DOHH2 (cell line): ENCODE data around the gene DCTN4.
A peak's percentile ranks its signal among the peaks of the same experiment; 100 is the strongest.

Experiments
- H3F3A ChIP-seq: fragments of 200-600 bp; sonication (generic), shearing (Covaris generic); 2 replicates; pipeline ENCODE4 v1.6.0; 2016; ENCODE audit warnings: antibody characterized with exemption, mild to moderate bottlenecking; ENCODE audit not compliant: control insufficient read depth, insufficient read depth
- H3K27ac ChIP-seq: fragments of 200-600 bp; sonication (generic); 2 replicates; pipeline ENCODE4 v1.5.1; 2014; ENCODE audit warnings: low read depth, mild to moderate bottlenecking, low read length, moderate library complexity
- H3K27me3 ChIP-seq: fragments of 200-600 bp; sonication (generic); 2 replicates; pipeline ENCODE4 v1.6.1; 2014; ENCODE audit warnings: mild to moderate bottlenecking, low read length, mixed read lengths; ENCODE audit not compliant: control insufficient read depth
- H3K36me3 ChIP-seq: fragments of 200-600 bp; sonication (generic); 2 replicates; pipeline ENCODE4 v1.6.1; 2014; ENCODE audit warnings: mild to moderate bottlenecking, low read length, moderate library complexity, mixed read lengths; ENCODE audit not compliant: control insufficient read depth
- H3K4me1 ChIP-seq: fragments of 200-600 bp; sonication (generic); 2 replicates; pipeline ENCODE4 v1.6.1; 2014; ENCODE audit warnings: mild to moderate bottlenecking, low read length, mixed read lengths; ENCODE audit not compliant: control insufficient read depth
- H3K4me2 ChIP-seq: fragments of 200-600 bp; sonication (generic); 2 replicates; pipeline ENCODE4 v1.6.0; 2014; ENCODE audit warnings: mild to moderate bottlenecking, low read length, moderate library complexity
- H3K4me3 ChIP-seq: fragments of 200-600 bp; sonication (generic); 2 replicates; pipeline ENCODE4 v1.5.1; 2014; ENCODE audit warnings: mild to moderate bottlenecking, low read length, mixed read lengths
- H3K79me2 ChIP-seq: fragments of 200-600 bp; sonication (generic); 2 replicates; pipeline ENCODE4 v1.6.1; 2014; ENCODE audit warnings: mild to moderate bottlenecking, low read length, mixed read lengths; ENCODE audit not compliant: control insufficient read depth
- H3K9me2 ChIP-seq: fragments of 200-600 bp; sonication (generic); replicated peaks from 2 replicates; pipeline ENCODE4 v1.6.1; 2014; ENCODE audit warnings: mild to moderate bottlenecking, low read length, mixed read lengths; ENCODE audit not compliant: control insufficient read depth
- H3K9me3 ChIP-seq: fragments of 200-600 bp; sonication (generic); 2 replicates; pipeline ENCODE4 v1.6.1; 2014; ENCODE audit warnings: antibody characterized with exemption, low read length, mixed read lengths; ENCODE audit not compliant: control insufficient read depth, insufficient read depth
- H4K20me1 ChIP-seq: fragments of 200-600 bp; sonication (generic); 2 replicates; pipeline ENCODE4 v1.6.0; 2014; ENCODE audit warnings: low read depth, mild to moderate bottlenecking, antibody characterized with exemption, low read length, moderate library complexity; ENCODE audit not compliant: control insufficient read depth, insufficient read depth
- CTCF ChIP-seq: fragments of 200-600 bp; sonication (generic); IDR thresholded peaks from one replicate; pipeline ENCODE4 v1.5.1; 2014; ENCODE audit warnings: antibody characterized with exemption, mild to moderate bottlenecking, low read depth, low read length; ENCODE audit not compliant: poor library complexity, severe bottlenecking
- EZH2phosphoT487 ChIP-seq: fragments of 200-600 bp; sonication (generic); IDR thresholded peaks from 2 replicates; pipeline ENCODE4 v1.6.1; 2017; ENCODE audit warnings: borderline replicate concordance, mild to moderate bottlenecking, antibody characterized with exemption, low read length, moderate library complexity, mixed read lengths

The DCTN4 gene

GRCh38 chr5:150782850-150783249 is 24.0 kb upstream of the DCTN4 start:
- TF ChIP-seq EZH2phosphoT487 (no peak), CTCF (no peak)
- Histone ChIP-seq H3K79me2 (no peaks in the 10 kb centered on the region), H3K27me3 (peaks cover 17% of the 10 kb centered on the region), H3K27ac (no peak overlapping the region), H3K4me1 (peaks cover 28% of the 10 kb centered on the region), H3F3A (no peaks in the 10 kb centered on the region), H3K4me3 (no peak overlapping the region), H4K20me1 (no peaks in the 10 kb centered on the region), H3K4me2 (no peak overlapping the region), H3K9me2 (no peaks in the 10 kb centered on the region), H3K36me3 (no peaks in the 10 kb centered on the region), H3K9me3 (no peaks in the 10 kb centered on the region)

GRCh38 chr5:150781706-150782614 is 23.1 kb upstream of the DCTN4 start:
- Histone ChIP-seq H3K4me2 (no peak overlapping the region), H4K20me1 (no peaks in the 10 kb centered on the region), H3K9me3 (no peaks in the 10 kb centered on the region), H3K36me3 (no peaks in the 10 kb centered on the region), H3K27me3 (peaks cover 16% of the 10 kb centered on the region), H3K79me2 (no peaks in the 10 kb centered on the region), H3F3A (no peaks in the 10 kb centered on the region), H3K9me2 (no peaks in the 10 kb centered on the region), H3K27ac (no peak overlapping the region), H3K4me3 (no peak overlapping the region), H3K4me1 (peaks cover 28% of the 10 kb centered on the region)
- TF ChIP-seq CTCF (no peak), EZH2phosphoT487 (no peak)

- H3K27ac ChIP-seq, result peak overlapping the region; percentile 15; the same call in 1 of the 2 replicates
- H3K4me2 ChIP-seq, result 0 out of 2 replicates have a peak overlapping the region, but pooled peaks have one; percentile 33
- peaks cover 28% of the 10 kb centered on the region for H3K4me1 ChIP-seq
- no peaks in the 10 kb centered on the region for H3K36me3 ChIP-seq
- no peaks in the 10 kb centered on the region for H4K20me1 ChIP-seq
- H3K9me2 ChIP-seq, result no peaks in the 10 kb centered on the region
- no peaks in the 10 kb centered on the region for H3F3A ChIP-seq
- H3K79me2 ChIP-seq, result no peaks in the 10 kb centered on the region
- H3K9me3 ChIP-seq, result no peaks in the 10 kb centered on the region
- H3K27me3 ChIP-seq, result peaks cover 15% of the 10 kb centered on the region
- H3K4me3 ChIP-seq, result no peak overlapping the region
- TF ChIP-seq EZH2phosphoT487 (no peak), CTCF (no peak)
Measured at GRCh38 chr5:150780816-150781221, 22.0 kb upstream of the DCTN4 start.
